Right ventricle myocardium superior (tissue), 1 donor: ENCODE measurements around the gene BRPF1. TPM values are rescaled to one million over a fixed set of nuclear protein-coding genes. Genes with fewer than 3 reads are reported as not detected.
A peak's percentile ranks its signal among the peaks of the same experiment; 100 is the strongest.
"Not testable (repeated sequence)": the region's sequence is repeated elsewhere in the genome, so short reads cannot be mapped to it uniquely, and the experiment has no call there.

Experiments used
- ATAC-seq: fragments of 200-7000 bp; cut with Tn5 transposase; one replicate; pipeline ENCODE4 v1.9.1; 2020; ENCODE audit warnings: mild to moderate bottlenecking; ENCODE audit not compliant: poor library complexity
- DNase-seq: peaks from one replicate; pipeline ENCODE4 v3.0.0-alpha.2; 2020
- intact Hi-C: fragments of 100-400 bp; cut with DNase I; formaldehyde crosslinking; loops from one replicate; pipeline ENCODE4 v1.11.2; 2022
- total RNA-seq: library from RNA; stranded (reverse); fragmentation: NEBNext Ultra II Directional; extraction: Animal tissue kit (Norgen Biotek cat#: 25700); gene quantifications from one replicate; pipeline ENCODE4 v1.2.1, GENCODE V29; 2021
- donor health status: DM: no; HTN: yes; CAD: no; lungs with severe emphysema.

BRPF1 gene
- total RNA-seq, 1 donor from 2014 or later = 7.5 TPM

DNA sequence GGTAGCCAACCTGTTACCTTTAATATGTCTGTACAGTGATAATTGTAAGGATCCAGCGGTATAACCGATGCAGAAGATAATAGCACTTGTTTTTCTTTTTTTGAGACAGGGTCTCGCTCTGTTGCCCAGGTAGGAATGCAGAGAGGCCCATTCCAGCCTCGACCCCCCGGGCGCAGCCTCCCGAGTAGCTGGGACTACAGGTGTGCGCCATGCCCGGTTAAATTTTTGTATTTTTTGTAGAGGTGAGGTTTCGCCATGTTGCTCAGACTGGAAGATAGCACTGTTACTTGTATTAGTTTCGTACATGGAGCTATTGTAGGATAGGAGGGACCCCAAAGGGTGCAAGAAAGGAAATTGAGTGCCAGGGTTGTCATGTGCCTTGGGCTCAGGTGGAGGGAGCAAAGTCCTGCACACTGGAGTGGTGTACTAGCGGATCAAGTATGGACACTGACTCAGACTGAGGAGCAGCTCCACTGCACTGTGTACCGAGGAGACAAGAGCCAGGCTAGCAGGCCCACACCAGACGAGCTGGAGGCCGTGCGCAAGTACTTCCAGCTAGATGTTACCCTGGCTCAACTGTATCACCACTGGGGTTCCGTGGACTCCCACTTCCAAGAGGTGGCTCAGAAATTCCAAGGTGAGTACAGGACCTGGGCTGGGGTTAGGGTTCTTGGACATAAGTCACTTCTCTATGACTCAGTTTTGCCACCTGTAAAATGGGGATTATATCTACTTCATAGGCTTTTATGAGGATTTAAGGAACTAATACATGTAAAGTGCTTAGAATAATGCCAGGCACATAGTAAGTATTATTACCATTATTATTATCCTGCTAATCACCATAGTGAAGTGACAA, 19.2 kb downstream of the BRPF1 start:
- intact Hi-C loops = no loop called here
- DNase-seq = no peak

DNA sequence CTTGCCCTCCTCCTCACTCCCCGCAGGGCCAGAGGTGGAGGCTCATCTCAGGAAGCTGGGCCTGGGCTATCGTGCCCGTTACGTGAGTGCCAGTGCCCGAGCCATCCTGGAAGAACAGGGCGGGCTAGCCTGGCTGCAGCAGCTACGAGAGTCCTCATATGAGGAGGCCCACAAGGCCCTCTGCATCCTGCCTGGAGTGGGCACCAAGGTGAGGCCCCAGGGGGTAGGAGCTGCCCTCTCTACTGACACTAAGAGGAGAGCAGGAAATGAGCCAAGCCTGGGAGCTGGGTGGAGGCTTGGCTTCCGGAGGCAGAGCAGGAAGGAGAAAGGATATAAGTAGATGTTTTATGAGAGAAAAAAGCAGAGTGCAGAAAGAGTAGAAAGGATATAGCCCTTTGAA, 23.1 kb downstream of the BRPF1 start:
- intact Hi-C loops = no loop called here
- DNase-seq = no peak
- no peak for ATAC-seq

More for the DNA sequence above, 19.2 kb downstream of the BRPF1 start:
- no peak for ATAC-seq

DNA sequence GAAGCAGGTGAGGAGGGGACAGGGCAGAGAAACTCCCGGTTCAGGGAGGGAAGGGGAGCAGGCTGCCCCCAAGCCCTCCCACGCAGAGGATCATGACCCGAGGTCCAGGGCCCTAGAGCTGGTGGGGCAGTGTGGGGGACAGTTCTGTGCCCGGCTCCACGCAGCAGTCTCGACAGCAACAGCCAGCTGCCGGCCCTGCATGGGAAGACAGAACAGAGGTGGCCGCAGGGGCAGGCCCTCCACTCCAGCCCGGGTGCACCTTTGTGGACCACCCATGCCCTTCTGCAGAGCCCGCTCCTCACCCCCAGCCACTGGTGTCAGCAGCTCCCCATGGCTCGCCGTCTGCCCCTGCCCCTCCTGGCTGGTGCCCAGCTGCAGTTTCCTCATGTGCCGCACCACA, 25.9 kb downstream of the BRPF1 start:
- DNase-seq = no peak
- ATAC-seq = no peak
- intact Hi-C loops = no loop called here

DNA sequence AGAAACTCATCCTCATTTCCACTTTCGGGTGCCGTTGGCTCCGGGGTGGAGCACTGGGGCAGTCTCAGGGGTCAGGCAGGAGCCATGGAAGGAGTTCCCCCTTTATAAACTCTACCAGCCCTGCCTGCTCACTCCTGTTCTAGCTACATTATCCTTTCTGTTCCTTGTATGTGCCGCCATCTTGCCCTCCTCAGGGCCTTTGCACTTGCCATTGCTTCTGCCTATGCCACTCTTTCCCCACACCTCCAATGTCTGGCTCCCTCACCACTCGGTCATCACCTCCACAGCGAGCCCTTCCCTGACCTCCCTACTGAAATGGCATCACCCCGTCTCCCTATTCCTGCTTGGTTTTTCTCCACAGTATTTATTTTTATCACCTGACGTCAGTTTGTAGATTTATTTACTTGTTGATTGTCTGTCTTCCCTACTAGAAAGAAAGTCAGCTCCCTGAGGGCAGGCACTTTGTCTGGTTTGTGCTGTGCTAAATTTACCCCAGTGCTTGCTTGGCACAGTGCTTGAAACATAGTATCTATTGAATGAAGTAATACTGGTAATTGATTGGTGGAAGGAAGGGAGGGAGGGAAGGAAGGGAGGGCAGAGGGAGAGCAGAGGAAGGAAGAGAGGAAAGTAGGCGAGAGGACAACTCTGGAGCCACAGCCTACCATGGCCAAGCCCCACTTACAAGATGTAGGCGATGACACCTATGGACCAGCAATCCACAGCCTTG, 29.4 kb downstream of the BRPF1 start:
- no peak for DNase-seq
- intact Hi-C loops = no loop called here
- no peak for ATAC-seq

DNA sequence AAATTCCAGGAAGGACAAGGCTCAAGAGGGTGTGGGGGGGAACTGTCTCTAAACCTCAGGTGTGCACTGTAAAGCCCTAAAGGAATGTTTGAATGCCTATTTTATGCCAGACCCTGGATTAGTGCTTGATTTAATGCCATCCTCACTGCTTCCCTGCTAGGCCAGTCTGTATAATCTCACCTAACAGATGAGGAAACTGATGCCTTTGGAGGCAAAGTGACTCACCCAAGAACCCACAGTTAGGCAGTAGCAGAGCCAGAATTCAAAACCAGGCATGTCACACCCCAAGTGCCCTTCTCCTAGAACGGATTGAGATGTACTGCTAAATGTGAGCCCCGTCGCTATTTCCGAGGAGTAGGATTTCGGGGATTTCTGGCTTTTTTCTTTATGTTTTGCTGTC, 30.4 kb downstream of the BRPF1 start:
- DNase-seq (no peak), ATAC-seq (no peak)
- intact Hi-C loops = no loop called here

DNA sequence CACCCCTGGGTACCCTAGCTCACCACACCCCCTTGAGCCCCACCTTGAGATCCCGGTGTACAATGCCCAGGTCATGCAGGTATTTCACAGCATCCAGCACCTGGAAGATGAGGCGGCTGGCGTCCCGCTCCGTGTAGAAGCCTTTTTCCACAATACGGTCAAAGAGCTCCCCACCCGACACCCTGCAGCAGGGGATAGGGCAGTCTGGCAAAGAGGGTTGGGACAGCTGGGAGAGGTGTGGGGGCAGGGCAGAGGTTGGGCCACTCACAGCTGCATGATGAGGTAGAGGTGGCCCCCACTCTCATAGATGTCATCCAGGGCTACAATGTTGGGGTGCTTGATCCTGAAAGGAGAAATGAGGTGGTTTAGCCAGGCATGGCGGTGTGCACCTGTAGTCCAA, 31.3 kb downstream of the BRPF1 start:
- ATAC-seq = no peak
- DNase-seq = no peak
- intact Hi-C loops = no loop called here

DNA sequence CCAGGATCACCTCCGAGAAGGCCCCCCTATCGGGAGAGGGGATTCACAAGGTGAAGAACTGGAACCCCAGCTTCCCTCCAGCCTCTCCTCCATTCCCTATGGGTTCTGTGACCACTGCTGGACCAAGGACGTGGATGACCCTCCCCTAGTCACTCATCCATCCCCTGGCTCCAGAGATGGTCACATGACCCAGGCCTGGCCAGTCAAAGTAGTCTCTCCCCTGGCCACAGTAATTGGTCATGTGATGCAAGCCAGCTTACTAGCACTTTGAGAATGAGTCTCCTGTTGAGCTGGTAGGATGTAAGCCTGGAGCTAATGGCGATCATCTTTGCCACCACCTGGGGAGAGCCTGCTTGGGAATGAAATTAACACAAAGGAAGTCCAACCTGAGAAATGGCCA, 34.3 kb downstream of the BRPF1 start:
- ATAC-seq (no peak), DNase-seq (no peak)
- intact Hi-C loops = no loop called here

DNA sequence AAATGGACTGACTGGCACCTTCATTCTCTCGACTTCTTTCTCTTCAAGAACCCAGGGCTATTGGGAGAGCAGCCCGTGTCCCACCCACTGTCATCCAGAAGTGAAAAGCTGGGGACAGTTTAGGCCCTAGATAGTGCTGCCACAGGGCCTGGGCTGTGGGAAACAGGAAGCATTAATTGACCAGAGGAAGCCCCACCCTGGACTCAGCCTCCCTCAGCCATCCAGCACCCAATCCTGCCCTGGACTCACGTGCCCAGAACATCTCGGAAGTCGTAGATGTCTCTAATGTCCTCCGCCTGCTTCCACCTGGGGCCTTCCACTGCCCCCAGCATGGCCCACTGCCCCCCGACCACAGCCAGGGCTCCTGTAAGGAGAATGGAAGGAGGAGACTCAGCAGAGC, 35.9 kb downstream of the BRPF1 start:
- DNase-seq (peak; percentile 60), ATAC-seq (no peak)
- intact Hi-C loops = no loop called here

DNA sequence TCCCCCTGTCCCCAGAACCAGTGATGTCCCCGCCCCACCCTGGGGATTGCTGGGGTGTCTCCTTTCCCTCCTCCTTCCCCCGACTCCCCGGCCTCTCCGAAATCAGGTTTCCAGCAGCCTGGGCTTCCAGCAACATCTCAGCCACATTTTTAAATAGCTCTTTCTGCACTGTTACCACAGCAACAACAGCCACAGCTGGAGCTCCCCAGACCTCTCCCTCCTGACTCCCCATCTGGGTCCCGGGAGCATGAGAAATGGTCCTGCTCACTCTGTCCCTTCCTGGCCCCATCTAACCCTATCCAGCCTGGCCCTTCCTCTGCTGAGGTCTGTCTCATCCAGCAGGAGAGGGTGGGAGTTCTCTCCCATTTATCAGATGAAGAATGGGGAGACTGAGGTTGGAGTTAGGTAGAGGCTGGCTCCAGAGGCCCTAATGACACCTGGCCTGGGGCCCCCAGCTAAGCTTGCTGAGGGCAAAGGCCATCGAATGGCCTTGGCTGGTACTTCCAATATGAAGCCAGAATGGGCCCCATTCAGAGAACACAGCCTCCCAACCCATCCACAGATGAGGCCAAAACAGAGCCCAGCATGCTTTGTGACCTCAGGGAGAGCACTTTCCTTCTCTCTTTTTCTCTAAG, 36.7 kb downstream of the BRPF1 start:
- intact Hi-C loops = no loop called here
- ATAC-seq (no peak), DNase-seq (no peak)

DNA sequence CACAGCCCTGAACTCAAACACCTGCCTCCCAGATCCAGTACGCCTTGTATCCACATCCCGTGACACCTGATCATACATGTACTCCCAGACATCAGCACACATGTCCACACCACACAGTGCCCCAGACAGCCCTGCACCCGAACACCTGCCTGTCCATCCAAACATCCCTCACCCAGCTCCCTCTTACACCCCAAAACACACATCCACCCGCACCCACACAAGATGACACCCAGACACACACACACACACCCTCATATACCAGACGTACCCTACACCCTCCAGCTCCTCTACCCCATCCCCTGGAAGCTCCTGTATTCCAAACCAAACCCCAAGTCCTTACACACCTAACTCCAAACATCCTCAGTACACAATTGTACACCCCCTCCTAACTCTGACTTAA, 37.5 kb downstream of the BRPF1 start:
- DNase-seq (no peak), ATAC-seq (no peak)
- intact Hi-C loops = no loop called here

DNA sequence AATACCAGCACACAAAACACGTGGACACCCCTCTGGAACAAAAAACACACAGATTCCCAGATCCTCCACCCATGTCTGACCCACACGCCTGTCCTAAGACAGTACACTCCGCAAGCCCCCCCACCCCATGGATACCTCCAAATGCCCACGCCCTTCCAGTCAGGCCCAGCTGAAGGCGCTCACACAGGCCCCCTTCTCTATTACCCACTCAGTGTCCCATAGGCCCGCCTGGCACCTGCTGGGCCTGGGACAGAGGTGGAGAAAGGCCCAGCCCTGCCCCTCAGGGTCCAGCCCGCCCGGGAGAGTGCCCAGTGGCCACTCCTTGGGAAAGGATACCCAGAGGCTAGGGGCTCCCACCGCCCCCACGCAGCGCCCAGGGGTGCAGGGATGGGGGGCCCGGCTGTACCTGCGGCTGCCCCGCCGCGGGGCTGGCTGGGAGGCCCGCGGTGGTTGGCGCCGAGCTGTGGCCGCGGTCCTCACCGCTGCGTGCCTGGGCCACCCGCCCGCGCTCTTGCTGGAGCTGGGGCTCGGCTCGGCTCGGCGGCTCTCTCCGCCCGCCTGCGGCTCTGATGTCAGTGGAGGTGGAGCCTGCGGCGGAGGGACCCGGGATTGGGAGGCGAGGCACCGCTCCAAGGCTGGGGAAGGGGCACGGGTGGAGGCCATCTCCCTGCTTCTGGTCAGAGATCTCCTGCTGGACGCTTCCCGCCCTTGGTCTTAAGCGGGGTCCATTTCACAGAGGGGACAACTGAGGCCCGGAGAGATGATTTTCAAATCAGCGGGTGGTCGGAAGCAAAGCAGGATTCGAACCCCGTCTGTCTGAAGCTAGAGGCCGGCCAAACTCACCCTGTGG, 38.1 kb downstream of the BRPF1 start, which contains the start of gene CAMK1:
CAMK1 (minus strand) TSS at position 522 of the 850 bp plus-strand sequence. CDS start 2,198 bp downstream, outside the sequence.
- ATAC-seq (peak; percentile 97), DNase-seq (peak; percentile 92)
- intact Hi-C loops = no loop called here

DNA sequence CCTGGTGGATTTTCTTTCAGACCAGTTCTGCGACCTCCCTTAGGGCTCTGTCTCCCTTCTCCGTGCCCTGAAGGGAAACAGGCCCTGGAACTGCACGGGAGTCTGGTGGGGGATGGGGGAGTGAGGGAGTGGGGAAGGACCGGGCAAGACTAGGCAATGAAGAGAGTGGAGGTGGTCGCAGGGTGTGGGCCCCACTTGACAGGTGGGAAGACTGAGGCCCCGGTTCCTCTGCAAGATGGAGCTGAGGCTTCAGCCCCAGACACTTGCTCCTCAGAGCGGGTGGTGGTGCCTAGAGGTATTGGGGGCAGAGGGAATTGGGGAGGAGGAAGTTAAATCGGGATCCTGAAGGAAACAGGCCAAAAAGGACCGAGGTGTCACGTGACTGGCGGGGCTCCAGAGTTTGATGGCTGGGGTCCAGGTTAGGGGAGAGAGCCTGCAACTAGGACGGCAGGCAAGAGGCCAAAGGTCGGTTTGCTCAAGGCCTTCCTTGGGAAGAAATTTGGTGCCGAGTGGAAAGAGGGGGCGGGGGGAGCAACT, 38.8 kb downstream of the BRPF1 start:
- peak; percentile 94 for DNase-seq
- intact Hi-C loops = no loop called here
- ATAC-seq = peak; percentile 55

DNA sequence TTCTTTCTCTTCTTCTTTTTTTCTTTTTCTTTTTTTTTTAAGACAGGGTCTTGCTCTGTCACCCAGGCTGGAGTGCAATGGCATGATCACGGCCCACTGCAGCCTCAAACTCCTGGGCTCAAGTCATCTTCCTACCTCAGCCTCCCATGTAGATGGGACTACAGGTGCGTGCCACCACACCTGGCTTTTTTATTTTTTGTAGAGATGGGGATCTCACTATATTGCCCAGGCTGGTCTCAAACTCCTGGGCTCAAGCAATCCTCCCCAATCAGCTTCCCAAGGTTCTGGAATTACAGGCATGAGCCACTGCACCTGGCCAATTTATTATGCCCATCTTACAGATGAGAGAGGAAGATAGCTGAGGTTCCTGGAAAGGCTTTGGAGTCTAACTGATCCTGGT, 39.5 kb downstream of the BRPF1 start:
- ATAC-seq, DNase-seq, intact Hi-C loops: not testable (repeated sequence)

DNA sequence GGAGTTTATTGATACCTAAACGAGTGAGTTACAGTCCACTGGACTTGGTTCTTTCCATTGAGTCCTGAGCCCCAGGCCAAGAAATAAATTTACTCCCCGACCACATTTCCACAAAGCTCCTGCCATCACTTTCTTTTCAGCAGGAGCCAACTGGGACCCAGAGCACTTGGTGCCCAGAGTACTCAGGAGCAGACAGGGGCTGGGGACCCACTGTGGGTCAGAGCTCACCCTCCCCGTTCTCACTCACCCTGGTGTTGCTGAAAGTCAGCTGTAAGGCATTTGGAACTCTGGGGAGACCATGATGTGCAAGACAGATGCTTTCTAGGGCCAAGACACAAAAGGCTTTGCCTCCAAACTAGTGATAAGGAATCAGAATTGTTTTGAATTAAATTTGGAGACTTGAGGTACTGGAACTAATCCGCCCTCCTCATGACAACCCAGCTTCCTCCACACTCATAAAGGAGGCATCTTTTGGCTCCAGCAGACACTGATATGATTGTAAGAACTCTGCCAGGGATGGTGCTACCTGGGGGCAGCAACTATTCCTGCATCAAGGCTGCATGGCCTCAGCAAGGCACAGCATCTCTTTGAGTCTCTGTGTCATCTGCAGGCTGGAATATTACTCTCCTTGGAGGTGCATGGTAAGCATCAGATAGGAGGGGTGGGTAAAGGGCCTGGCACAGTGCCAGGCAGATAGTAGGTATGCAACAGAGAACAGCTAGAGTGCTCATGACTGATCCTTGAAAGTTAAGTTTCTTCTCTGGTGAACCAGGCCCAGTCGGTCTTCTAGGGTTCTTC, 45.6 kb downstream of the BRPF1 start:
- no peak for DNase-seq
- intact Hi-C loops = no loop called here
- ATAC-seq = no peak

DNA sequence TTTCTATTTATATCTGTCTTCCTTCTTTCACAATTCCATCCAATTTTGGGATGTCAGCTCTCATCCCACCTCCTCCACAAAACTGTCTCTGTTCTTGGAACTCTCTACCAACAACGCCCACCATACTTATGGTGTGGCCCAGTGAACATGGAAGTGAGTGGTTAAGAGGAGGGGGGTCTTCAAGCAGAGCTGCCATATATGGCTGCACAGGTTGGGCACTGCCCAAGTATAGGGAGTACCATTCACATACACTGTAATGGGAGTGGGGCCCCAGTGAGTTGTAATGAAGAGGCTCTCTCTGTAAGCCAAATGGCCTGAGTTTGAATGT, 46.1 kb downstream of the BRPF1 start:
- DNase-seq (no peak), ATAC-seq (no peak)
- intact Hi-C loops = no loop called here

DNA sequence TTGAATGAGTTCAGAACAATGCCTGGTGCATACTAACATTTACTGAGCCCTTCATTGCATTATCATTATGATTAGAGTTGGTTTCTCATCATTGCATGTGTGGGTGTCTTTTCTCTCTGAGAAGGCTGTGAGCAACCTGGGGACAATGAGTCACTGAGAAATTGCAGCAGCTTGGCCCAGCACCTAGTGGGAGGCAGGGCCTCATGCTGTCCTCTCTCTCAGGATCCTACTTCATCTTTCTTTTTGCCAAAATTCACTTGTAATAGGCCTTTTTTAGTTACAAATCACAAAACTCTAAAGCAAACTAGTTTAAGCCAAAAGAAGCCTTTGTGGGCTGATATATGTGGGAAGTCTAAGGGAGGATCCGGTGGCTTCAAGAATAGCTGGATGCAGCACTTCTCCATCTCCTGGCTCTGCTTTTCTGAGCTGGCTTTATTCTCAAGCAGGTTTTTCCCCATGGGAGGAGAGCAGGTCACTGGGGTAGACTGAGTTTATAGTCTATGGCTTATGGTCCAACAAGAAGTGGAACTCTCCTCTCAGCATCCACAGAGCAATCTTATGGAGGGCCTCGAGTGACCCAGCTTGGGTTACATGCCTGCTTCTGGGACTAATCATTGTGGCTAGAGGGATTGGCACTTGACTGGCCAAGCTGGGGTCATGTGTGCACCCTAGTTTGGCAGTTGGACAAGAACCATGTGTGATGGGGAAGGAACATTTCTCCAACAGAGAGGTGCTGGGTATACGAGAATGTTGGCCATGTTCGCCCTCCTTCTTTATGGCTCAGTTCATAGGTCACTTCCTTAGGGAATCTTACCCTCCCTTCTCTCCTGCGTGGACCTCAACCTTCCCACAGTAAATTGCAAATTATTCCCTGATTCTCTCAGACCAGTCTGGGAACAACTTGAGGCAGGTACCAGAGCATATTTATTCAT, 46.9 kb downstream of the BRPF1 start:
- intact Hi-C loops = no loop called here
- ATAC-seq (no peak), DNase-seq (peak; percentile 1)

DNA sequence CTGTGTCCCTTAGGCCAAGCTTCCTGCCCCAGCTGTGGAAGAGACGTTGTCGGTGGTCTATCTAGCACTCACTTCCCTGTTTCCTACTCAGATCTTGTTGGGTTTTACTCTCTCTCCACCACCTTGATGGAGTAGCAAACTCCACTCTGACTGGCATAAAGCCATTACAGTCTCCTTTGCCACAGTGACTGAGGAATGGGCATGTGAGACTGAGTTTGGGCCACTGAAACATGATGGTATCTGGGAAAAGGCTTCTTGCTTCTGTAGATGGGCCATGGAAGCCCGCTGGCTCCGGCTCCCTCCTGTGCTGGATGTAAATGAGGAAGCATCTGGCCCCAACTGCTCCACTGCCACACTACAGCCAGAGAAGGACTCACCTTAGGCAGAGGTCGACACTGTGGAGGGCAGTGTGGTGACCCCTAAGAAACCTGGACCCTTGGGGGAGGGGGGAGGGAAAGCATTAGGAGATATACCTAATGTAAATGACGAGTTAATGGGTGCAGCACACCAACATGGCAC, 47.6 kb downstream of the BRPF1 start:
- DNase-seq = peak; percentile 56
- no peak for ATAC-seq
- intact Hi-C loops = no loop called here
